Subcutaneous adipose tissue (tissue), 4 donors: ENCODE data around the gene DSCAML1. TPM values are rescaled to one million over a fixed set of nuclear protein-coding genes. Genes with fewer than 3 reads are reported as not detected.

Source experiments
- total RNA-seq, 4 donors: library from RNA; depleted of rRNA; stranded (reverse); fragments of >200 nt; gene quantifications; one replicate each; pipeline ENCODE4 v1.1.0, GENCODE V29; 2016
- TF ChIP-seq, protein P1 (sequence below): fragments of 450-650 bp; IDR thresholded peaks from one replicate; pipeline ENCODE4 v1.5.1; 2016; ENCODE audit warnings: low read depth, mild to moderate bottlenecking, control low read depth, antibody characterized with exemption, moderate library complexity

DSCAML1 gene
- total RNA-seq, 4 donors from 2014 or later, result 0.22 to 0.82 (median 0.75) TPM; not detected in 1

GRCh38 chr11:117621226-117621625 is 175.8 kb downstream of the DSCAML1 start:
- TF ChIP-seq, protein P1, sequence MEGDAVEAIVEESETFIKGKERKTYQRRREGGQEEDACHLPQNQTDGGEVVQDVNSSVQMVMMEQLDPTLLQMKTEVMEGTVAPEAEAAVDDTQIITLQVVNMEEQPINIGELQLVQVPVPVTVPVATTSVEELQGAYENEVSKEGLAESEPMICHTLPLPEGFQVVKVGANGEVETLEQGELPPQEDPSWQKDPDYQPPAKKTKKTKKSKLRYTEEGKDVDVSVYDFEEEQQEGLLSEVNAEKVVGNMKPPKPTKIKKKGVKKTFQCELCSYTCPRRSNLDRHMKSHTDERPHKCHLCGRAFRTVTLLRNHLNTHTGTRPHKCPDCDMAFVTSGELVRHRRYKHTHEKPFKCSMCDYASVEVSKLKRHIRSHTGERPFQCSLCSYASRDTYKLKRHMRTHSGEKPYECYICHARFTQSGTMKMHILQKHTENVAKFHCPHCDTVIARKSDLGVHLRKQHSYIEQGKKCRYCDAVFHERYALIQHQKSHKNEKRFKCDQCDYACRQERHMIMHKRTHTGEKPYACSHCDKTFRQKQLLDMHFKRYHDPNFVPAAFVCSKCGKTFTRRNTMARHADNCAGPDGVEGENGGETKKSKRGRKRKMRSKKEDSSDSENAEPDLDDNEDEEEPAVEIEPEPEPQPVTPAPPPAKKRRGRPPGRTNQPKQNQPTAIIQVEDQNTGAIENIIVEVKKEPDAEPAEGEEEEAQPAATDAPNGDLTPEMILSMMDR, result no peak

DNA sequence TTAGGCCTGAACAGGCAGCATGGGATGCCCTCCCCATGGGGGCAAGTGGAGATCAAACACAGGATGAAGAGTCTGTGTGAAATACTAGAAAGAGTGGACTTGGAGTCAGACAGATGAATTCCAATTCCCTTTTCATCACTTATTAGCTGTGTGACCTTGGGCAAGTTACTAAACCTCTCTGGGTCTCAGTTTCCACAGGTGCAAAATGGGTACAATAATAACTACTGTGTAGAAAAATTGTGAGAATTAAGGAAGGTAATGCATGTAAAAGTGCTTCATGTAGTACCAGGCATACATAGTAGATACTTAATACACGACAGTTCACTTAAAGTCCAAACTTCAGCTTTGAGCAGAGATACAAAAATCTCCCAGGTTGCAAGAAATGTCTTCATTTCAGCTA is 176.4 kb downstream of the DSCAML1 start:
- TF ChIP-seq, protein P1, result no peak

DNA sequence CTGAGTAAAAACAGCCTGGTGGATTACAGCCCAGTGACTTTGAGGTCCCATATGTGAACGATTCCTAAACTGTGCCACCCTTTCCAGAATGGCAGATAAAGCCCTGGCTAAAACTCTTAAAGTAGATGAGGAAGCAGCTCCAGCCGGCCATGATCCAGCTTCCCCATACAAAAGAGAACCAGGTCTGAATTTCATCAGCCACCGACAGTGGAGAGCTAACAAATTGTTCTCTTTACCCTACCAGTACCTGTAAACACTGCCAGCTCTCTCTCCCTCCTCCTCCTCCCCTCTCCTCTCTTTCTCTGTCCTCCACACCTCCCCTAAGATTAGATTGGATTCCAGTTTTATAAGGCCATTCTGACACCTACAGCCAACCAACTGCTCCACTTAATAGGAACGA is 176.9 kb downstream of the DSCAML1 start:
- TF ChIP-seq, protein P1, result no peak

DNA sequence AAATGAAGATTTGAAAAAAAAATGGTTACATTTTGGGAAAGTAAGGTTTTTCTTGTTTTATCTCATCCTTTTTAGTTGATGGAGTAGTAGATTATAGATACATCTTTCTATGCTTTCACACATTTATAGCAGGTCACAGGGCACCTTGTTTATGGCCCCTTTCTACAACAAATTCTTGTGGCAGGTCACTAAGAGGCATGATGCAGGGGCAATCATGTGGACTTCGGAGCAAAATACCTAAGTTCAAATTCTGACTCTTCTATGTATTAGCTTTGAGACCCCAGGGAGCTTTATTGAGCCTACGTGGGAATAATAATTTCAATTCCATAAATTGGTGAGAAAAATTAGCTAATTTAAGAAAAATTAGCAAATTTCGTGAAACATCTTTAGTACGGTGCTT is 177.4 kb downstream of the DSCAML1 start:
- TF ChIP-seq, protein P1, result no peak

GRCh38 chr11:117618982-117619355 is 178.0 kb downstream of the DSCAML1 start:
- TF ChIP-seq, protein P1, result no peak

DNA sequence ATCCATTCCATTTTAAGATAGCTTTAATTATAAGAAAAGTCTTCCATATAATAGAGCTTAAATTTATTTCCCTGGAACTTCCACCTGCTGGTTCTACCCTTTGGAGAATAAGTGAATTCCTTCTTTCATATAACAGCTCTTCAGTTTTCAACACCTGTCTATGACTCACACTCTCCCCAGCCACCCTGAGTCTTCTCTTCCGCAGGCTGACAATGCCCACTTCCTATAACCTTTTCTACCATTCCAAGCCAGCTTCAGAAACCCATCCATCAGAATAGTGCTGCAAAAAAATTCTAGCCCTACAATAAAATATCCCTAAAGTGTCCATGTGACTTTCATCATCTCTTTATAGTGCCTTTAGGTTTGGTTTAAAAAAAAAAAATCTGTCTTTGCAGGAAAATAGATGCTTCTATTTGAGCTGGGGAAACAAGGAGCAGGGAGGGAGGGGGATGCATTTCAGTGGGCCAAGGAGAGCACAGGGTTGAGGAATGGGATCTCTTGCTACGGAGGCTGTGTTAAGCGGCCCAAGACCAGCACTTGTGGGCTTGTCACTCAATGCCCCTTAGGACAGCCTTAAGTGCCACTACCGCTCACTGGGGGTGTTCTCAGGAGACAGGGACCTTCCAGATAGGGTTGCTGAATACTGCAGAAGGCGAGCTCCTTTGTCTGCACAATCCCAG is 178.6 kb downstream of the DSCAML1 start:
- TF ChIP-seq, protein P1, result no peak

GRCh38 chr11:117616979-117617378 is 180.0 kb downstream of the DSCAML1 start:
- TF ChIP-seq, protein P1, result no peak
